ENCODE measurements around the gene DOK1.
"Not testable (repeated sequence)": the region's sequence is repeated elsewhere in the genome, so short reads cannot be mapped to it uniquely, and the experiment has no call there.

DOK1 gene

DNA sequence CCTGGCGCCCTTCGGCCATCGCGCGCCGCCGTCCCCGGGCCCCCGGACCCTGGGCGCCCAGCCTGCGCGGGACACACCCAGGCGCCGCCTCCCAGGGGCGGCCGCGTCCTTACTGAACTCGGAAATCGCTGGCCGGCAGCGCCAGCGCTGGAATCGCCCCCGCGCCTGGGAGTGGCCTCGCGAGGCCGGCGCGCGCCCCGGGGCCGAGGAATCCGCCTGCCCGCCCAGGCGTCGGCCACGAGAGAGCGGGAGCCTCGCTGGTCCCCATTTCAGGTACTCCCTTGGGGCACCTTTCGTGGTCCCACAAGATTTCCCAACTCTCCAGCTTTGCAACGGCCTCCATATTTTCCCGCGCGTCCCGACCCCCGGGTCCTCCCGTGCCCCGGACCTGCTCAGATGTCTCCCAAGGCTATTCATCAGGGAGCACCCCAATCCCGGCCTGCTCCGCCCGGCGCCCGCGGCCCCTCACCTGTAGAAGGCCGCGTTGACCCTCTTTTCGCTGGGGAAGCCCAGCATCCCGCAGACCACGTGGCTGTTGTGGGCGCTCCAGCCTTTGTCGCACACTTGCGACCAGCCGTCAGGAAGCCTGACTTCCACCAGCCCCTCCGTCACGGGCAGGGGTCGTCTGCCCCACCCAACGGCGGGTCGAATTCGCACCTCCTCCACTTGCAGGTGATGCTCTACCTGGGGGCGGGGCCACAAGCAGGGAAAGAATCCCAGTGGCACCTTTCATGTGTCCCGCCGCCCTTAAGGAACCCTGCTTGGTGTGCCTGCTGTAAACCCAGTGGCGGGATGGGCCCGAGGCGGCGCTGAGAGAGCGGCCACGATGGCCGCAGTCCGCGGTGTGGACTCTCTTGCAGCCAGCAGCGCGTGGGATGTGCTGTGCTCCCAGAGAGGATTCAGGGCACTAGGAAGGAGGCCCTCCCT is 5.4 kb upstream of the DOK1 start:
- peak; percentile 61 for DNase-seq

DNA sequence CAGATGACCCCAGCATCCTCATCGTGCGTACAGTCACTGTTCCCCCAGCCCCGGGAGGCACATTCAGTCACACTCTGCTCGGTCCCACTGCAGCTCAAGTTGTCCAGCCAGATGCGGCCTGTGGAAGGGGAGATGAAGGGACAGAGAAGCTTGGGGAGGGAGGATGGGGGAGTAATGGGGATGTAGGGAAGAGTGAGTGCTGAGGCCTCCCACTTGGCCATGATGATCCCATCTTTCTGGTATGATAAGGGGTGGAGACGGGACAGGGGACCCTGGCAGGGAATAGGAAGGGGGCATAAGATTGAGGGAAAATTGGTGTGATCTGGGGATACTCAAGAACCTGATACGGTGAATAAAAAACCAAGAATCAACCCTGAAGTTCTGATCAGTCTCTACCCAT is 4.3 kb upstream of the DOK1 start:
- peak; percentile 40 for DNase-seq

DNA sequence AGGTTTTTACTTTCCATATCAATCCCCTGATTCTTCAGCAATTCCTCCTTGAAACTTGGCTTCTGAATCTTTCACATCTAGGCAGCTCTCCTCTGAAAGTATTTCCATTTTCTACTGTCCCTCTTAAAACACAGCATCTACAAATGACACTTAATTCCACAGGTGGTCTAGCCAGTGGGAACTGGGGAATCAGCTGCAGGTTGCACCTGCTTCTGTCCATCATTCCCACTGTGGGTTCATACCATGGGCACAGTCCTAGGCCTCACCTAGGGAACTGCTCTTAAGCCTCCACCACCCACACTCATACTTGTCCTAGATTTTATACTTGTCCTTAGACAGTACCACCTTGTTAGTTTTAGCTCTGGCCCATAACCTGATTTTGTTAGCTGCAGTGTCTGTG is 3.0 kb upstream of the DOK1 start:
- DNase-seq: no peak

DNA sequence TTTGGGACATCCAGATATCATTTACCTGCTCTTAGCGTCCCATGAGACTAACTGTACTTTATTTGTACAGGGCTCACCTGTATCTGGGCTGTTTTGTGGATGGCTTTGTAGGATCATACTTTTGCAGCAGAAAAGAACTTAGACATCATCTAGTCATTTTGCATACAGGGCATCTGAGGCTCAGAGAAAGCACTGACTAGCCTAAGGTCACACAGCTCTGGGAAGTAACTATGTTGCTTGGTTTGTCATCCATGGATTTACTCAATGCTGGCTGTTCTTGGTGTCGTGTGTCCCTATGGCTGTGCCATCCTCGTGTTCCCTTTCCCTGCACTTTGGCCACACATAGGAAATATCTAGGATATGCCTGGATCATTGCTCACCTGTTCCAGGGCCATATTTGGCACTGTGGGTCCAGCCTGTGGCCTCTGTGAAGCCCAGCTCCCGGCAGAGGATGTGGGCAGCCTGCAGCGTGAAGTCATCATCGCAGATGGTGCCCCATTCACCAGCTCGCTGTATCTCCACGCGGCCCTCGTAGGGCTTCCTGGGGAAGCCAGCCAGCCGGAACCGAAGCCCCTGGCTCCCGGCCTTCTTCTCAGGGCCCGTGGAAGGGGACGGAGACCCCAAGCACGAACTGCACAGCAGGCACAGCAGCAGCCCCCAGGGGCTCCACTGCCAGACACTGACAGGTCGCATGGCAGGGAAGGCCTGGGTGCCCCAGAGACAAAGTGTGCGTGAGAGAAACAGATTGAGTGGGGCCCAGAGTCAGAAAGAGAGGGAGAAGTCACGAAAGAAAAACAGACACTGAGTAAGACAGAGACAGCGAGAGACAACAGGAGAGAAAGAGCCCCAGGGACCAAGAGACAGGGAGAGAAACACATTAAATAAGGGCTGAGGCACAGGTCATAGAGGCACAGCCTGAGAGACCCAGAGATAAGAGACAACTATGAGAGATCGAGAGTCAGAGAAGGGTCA is 2.3 kb upstream of the DOK1 start:
- no peak for DNase-seq

DNA sequence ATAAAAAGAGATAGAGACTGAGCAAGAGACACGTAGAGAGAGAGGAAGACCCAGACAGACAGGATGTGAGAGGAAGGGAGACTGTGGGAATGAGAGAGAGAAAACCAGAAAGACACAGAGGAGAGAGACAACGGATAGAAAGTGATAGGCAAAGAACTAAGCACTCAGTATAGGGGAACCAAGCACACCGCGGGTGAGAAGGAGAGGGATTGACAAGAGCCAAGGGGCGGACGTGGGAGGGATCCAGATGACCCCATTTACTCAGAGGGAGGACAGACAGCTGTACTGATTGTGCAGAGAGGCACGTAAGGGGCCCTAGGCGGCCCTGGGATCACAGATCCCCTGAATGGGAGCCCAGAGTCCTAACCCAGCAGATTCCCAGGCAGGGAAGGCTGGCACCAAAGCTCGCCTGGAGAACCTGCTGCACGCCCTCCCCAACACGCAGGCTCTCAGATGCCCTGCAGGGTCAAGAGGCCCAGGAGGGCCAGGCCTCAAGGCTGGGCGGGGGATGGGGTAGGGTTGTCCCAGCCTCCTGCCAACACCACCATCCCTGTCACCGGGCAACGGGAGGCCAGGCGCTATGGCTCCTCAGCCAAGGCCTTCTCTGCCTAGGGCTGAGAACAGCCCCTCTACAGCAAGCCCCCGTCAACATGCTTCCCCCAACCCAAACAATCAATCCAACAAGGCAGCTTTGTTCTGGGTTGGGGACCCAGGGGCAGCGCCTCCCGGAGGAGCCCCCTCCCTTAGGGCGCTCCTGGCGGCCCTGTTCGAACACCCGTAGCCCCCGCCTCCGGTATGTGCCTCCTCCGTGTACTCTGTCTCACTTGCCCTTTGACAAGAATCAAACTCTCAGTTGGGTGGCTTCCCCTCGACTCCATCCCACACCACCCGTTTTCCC is 1.4 kb upstream of the DOK1 start:
- no peak for DNase-seq

DNA sequence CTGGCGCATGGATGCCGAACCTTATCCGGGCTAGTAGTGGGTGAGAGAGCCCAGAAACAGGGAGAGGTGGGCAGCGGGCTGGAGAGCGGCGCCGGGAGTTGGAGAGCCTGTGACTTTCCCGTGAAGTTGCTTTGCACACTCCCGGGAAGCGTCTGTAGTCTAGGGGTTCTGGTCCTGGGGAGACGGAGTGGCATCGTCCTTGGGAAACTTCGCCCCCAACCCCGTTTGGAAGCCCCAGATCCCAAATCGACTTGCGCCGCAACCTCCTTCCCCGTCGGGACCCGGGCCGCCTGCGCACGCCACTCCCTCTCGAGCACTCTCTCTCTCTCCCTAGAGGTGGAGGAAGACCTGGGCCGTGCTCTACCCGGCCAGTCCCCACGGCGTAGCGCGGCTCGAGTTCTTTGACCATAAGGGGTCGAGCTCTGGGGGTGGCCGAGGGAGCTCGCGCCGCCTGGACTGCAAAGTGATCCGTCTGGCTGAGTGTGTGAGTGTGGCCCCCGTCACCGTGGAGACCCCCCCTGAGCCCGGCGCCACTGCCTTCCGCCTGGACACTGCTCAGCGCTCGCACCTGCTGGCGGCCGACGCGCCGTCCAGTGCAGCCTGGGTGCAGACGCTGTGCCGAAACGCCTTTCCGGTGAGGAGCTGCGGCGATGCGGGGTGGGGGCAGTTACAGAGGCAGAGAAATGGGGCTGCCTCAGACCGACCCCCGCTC is 456 bp downstream of the DOK1 start:
- DNase-seq: peak; percentile 41

DNA sequence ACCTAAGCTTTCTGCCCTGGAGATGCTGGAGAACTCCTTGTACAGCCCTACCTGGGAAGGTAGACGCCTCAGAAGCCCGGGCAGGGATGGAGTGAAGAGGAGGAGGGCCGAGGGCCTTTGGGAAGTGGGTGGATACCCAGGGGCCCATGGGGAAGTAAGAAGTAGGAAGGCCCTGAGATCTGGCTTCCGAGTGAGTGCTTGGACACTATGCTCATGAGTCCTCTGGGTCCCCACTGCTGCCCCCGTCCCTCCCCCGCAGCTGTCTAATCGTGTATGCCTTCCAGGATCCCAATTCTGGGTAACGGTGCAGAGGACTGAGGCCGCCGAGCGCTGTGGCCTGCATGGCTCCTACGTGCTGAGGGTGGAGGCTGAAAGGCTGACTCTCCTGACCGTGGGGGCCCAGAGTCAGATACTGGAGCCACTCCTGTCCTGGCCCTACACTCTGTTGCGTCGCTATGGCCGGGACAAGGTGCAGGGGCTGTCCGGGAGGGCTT is 1.1 kb downstream of the DOK1 start:
- DNase-seq: no peak

DNA sequence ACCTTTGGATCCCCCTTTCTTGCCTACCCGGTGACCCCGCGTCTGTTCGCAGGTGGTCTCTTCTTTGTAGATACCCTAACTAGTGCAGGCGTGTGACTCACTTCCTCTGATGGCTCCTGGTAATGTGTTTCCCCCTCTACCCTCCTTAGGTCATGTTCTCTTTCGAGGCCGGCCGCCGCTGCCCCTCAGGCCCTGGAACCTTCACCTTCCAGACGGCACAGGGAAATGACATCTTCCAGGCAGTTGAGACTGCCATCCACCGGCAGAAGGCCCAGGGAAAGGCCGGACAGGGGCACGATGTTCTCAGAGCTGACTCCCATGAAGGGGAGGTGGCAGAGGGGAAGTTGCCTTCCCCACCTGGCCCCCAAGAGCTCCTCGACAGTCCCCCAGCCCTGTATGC is 1.6 kb downstream of the DOK1 start:
- no peak for DNase-seq

DNA sequence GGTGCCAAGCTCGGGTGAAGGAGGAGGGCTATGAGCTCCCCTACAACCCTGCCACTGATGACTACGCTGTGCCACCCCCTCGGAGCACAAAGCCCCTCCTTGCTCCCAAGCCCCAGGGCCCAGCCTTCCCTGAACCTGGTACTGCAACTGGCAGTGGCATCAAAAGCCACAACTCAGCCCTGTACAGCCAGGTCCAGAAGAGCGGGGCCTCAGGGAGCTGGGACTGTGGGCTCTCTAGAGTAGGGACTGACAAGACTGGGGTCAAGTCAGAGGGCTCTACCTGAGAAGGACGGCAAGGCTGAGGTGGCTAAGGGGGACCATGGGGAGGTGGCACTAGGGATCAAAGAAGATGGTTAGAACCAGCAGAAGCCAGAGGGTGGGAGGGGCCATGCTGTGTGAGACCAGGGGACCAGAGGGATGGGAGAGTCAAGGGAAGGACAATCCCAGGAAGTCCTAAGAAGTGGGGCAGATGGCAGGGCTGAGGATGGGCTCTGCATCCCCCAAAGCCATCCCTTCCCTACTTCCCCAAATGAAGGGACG is 2.4 kb downstream of the DOK1 start:
- DNase-seq: no peak

DNA sequence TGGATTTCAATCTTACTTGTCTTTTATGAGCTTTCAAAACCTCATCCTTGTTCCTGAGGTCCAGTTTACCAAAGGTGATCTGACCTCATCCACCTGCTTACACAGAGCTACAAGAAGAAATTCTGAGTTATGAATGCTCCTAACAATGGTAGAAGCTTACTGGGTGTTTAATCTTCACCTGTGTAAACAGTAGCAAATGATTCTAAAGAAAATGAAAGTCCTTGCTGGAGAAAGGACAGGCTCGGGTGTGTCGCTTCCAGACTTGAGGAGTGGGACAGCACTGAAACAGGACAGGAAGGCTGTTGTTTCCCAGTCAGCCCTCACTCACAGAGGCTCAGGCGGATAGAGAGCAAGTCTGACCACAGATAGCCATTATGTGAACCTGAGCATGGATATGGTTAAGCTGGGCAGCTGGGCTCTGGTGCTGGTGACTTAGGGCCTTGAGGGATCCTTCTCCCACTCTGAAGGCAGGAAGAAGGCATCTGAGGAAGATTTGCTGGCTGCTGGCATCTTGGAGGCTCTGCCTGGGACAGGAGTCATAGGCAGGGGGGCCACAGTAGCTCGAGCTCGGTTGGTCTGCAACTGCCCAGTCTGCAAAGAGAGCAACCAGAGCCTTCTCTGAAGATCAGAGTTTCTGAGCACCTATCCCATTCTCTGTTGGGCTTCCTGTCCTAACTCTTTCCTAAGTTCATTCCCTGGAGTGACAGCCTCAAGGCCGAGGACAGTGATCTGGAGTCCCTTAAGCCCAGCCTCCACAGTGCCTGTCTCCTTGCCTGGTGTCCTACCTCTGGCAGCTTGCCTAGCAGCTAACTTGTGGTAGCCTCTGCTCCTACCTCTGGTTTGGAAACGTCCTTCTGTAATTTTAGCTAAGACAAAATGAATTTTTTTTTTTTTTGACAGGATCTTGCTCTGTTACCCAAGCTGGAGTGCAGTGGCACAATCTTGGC is 4.0 kb downstream of the DOK1 start:
- DNase-seq: no peak

DNA sequence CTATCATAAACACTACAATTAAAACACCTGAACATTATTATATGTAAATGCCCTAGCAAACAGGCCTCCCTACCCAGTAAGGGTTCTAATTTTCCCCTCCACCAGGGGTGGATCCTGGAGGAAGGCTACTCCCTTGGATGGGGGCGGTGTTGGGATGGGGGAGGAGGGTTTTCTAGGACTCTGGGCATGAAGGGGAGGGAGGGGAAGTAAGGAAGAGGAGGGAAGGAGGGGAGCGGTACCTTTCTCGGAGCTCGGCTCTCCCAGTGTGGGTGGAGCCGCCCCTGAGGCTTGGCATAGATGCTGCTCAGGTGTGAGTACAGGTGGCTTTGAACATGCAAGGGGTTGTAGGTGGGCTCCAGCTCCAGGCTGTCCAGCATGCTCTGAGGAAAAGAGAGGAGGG is 5.4 kb downstream of the DOK1 start:
- DNase-seq: no peak

DNA sequence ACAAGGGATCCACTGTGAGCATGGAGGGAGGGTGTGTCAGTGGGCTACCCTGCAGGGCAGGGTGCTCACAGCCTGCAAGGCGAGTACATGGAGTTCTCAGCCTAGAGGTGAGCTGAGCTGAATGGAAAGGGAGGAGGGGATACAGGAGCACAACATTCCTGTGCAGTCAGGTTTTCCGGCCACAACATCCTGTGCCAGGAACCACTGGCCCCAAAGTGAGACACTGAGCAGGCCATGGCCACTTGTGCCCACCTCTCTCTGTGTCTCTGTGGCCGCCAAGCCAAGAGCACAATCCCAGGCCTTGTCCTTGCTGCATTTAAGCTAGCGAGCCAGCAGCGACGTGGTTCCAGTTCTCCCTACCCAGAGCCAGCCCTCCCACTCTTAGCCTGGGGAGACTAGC is 6.1 kb downstream of the DOK1 start:
- no peak for DNase-seq

DNA sequence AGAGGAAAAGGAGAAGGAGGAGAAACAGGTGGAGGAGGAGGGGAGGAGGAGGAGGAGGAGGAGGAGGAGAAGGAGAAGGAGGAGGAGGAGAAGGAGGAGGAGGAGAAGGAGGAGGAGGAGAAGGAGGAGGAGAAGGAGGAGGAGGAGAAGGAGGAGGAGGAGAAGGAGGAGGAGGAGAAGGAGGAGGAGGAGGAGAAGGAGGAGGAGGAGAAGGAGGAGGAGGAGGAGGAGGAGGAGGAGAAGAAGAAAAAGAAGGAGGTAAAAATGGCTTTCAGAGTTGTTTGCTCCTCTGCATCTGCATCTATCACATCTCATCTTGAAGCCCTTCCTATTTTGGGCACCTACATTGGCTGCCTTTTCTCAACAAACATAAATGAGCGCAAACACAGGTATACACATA is 6.5 kb downstream of the DOK1 start:
- not testable (repeated sequence) for DNase-seq

DNA sequence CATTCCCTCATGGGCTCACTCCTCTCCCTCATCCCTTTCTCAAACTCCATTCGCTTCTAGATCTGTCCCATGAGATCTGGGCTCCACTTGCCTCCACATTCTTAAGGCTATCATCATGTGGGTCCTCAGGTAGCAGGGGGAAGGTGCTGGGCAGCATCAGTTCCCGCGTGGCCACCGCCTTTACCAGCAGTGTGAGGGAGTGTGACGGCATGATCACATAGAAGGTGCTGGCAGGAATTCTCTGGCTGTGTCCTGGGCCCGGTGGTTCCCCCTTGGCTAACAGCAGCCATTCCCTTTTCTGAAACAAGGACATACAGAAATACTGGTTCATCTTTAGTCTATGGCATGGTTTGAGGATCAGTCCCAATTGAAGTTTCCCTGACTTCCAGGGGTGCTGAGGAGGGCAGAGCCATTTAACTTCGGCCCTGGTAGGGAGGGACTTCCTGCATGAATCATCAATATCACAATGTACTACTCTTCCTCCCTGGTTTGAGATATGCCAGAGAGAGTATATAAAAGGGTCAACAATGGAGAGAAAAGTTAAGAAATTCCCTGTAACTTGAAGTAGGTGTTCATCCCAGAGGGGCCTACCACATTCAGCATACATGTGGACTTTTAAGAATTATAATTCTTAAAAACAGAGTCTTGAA is 7.7 kb downstream of the DOK1 start:
- DNase-seq: no peak

DNA sequence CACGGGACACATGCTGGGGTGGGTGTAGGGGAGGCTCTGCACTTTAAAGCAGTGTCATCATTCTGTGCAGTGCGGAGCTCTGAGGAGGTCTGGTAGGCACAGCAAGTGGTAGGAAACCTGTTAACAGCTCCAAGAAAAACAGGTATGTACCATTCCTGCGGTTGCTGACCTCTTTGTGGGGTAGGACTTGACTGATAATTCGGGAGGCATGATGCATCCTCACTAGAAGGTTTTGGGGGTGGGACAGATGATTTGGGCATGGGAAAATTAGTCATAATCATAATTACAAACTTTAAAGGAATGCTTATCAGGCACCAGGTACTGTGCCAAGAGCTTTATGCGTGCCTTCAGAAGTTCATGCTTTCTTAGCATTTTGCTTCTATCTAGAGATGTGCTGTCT is 9.7 kb downstream of the DOK1 start:
- DNase-seq: peak; percentile 88

DNA sequence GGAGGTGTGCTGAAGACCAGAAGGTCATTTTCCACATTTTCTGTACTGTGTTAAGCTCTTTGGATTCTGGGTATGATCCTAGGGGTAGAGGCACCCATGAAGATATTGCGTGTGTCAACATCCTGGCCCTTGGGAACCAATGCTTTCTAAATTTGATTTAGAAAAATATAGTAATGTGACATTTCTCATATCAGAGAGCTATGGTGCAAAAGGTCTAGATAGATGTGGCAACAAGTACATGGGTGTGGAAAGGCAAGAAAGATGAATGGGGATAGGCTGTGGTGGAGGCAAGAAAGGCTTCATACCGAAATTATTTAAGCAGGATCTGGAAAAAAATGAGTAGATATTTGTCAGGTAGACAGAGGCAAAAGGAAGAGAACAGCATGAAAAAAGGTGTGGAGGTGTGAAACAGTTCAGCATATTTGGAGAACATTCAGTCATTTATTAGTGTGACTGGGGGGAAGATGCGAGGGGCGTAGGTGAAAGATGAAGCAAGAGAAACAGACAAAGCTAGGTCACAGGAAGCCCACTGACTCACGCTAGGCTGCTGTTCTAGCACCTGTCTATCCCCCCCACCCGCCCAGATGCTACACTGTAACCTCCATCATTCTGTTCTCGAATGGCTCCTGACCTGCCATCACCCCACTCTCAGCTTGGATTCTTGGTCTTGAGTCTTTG is 11.7 kb downstream of the DOK1 start:
- no peak for DNase-seq

DNA sequence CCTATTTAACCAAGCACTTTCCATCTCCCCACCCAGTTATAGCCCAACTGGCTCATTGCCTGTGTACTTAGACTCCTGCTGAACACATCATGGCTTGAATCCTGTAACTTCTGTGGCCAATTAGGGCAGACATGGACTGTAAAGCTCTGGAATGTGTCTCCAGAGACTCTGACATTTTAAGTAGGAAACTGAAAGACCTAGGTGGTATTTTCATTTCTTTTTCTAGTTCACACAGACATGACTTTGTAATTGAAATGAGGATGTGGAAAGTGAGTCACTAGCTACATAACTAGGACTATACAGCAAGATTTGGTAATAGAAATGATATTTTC is 12.2 kb downstream of the DOK1 start:
- peak; percentile 99 for DNase-seq

DNA sequence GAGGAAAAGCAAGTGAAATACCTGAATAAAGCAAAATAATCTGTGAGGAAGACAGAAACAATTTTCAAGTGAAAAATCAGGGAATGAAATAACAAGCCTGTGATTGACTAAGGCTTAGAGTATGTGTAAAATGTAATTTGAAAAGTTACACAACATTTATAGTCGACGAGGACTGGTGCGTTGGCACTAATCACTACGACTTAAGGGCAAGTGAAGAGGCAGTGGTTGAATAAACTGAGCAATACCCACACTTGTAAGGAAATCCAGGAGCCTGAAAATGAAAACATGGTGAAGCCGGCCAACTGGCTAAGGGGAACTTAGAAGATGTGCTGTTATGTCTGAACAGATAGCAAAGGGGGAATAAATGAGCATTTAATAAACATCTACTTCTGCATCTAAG is 13.4 kb downstream of the DOK1 start:
- DNase-seq: peak; percentile 91

DNA sequence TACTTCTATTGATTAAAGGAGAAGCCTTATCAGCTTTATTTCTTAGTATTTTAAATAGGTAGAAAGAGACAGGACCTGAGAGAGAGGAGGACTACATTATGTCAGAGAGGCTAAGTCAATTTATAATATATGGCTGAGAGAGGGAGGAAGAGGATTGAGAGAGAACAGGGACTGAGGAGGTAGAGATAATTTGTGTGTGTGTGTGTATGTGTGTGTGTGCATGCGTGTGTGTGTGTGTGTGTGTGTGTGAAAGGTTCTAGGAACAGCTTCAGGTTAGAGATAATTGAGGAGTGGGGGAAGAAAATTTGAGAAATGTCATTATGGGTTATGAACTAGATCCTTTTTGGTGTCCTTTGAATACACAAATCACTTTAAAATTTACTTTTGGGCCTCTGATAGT is 15.2 kb downstream of the DOK1 start:
- no peak for DNase-seq
